Osteoblast (primary cell): Measurements from ENCODE around the gene NUFIP2. TPM values are rescaled to one million over a fixed set of nuclear protein-coding genes. Genes with fewer than 3 reads are reported as not detected.

Experiments
- DNase-seq: peaks from one replicate; pipeline ENCODE4 v3.0.0; 2011; ENCODE audit warnings: low spot score, mixed read lengths; ENCODE audit not compliant: insufficient read length; ENCODE audit errors: missing footprints
- H2AFZ ChIP-seq: 2 replicates; pipeline ENCODE4 v1.6.0; 2011; ENCODE audit warnings: mild to moderate bottlenecking, low read length
- H3K27ac ChIP-seq: 2 replicates; pipeline ENCODE4 v1.5.1; 2011; ENCODE audit warnings: mild to moderate bottlenecking, low read depth, low read length, moderate library complexity
- H3K27me3 ChIP-seq: 2 replicates; pipeline ENCODE4 v1.6.0; 2012; ENCODE audit warnings: mild to moderate bottlenecking, control low read depth, inconsistent platforms, low read length, moderate library complexity; ENCODE audit not compliant: insufficient read depth
- H3K36me3 ChIP-seq: 2 replicates; pipeline ENCODE4 v1.5.1; 2011; ENCODE audit warnings: mild to moderate bottlenecking, low read length, control low read depth, moderate library complexity; ENCODE audit not compliant: insufficient read depth
- H3K4me1 ChIP-seq: 2 replicates; pipeline ENCODE4 v1.5.1; 2011; ENCODE audit warnings: mild to moderate bottlenecking, low read length, control low read depth, moderate library complexity; ENCODE audit not compliant: insufficient read depth
- H3K4me2 ChIP-seq: 2 replicates; pipeline ENCODE4 v1.6.0; 2011; ENCODE audit warnings: mild to moderate bottlenecking, low read length; ENCODE audit not compliant: insufficient read depth
- H3K4me3 ChIP-seq: fragments of 200-600 bp; sonication (generic); 3 replicates; pipeline ENCODE4 v1.5.1; 2012; ENCODE audit warnings: mild to moderate bottlenecking, low read length, inconsistent platforms; ENCODE audit not compliant: insufficient read depth
- H3K79me2 ChIP-seq: 2 replicates; pipeline ENCODE4 v1.6.0; 2012; ENCODE audit warnings: mild to moderate bottlenecking, low read length, control low read depth, inconsistent platforms; ENCODE audit not compliant: insufficient read depth
- H3K9me3 ChIP-seq: 2 replicates; pipeline ENCODE4 v1.5.1; 2011; ENCODE audit warnings: low read depth, low read length, control low read depth
- H4K20me1 ChIP-seq: 2 replicates; pipeline ENCODE4 v1.6.0; 2012; ENCODE audit warnings: mild to moderate bottlenecking, low read length, control low read depth; ENCODE audit not compliant: insufficient read depth
- CTCF ChIP-seq: IDR thresholded peaks from 2 replicates; pipeline ENCODE4 v1.5.1; 2011; ENCODE audit warnings: mild to moderate bottlenecking, low read depth, low read length, moderate library complexity; ENCODE audit errors: extremely low read depth
- total RNA-seq: library from RNA; depleted of rRNA; stranded (reverse); fragments of >200 nt; gene quantifications from 2 replicates; pipeline ENCODE4 v1.2.3, GENCODE V29; 2012

NUFIP2 gene
- total RNA-seq, 1 donor = 56.8 TPM

- Histone ChIP-seq H3K36me3 (no peaks in the 10 kb centered on the region), H3K9me3 (no peaks in the 10 kb centered on the region), H3K27me3 (no peaks in the 10 kb centered on the region), H3K79me2 (no peaks in the 10 kb centered on the region), H2AFZ (no peak overlapping the region), H3K4me1 (peaks cover 25% of the 10 kb centered on the region), H4K20me1 (no peaks in the 10 kb centered on the region), H3K27ac (no peak overlapping the region), H3K4me3 (no peak overlapping the region), H3K4me2 (no peak overlapping the region)
- TF ChIP-seq CTCF = no peak
- peak; percentile 11 for DNase-seq
These were observed 45.1 kb downstream of the NUFIP2 start for GRCh38 chr17:29248845-29249244.

- Histone ChIP-seq H4K20me1 (no peaks in the 10 kb centered on the region), H3K79me2 (no peaks in the 10 kb centered on the region), H3K9me3 (no peaks in the 10 kb centered on the region), H3K4me3 (no peak overlapping the region), H3K27me3 (no peaks in the 10 kb centered on the region), H3K4me1 (peaks cover 25% of the 10 kb centered on the region), H2AFZ (no peak overlapping the region), H3K4me2 (no peak overlapping the region), H3K36me3 (no peaks in the 10 kb centered on the region), H3K27ac (no peak overlapping the region)
- no peak for DNase-seq
- TF ChIP-seq CTCF = no peak
These were observed 46.7 kb downstream of the NUFIP2 start for GRCh38 chr17:29247219-29247618.

- no peaks in the 10 kb centered on the region for H3K79me2 ChIP-seq
- no peak for TF ChIP-seq CTCF
- H3K4me1 ChIP-seq = peaks cover 25% of the 10 kb centered on the region
- no peak within 1 kb of the TSS for H3K4me2 ChIP-seq
- H2AFZ ChIP-seq = peak within 1 kb of the TSS; percentile 54
- H3K36me3 ChIP-seq = no peaks in the 10 kb centered on the region
- no peaks in the 10 kb centered on the region for H3K9me3 ChIP-seq
- DNase-seq = peak; percentile 10
- H4K20me1 ChIP-seq = no peaks in the 10 kb centered on the region
- H3K27ac ChIP-seq = no peak within 1 kb of the TSS
- no peak within 1 kb of the TSS for H3K4me3 ChIP-seq
- H3K27me3 ChIP-seq = no peaks in the 10 kb centered on the region
These were observed 47.3 kb downstream of the NUFIP2 start, which contains the start of gene CRYBA1 for GRCh38 chr17:29246628-29247027. TSS of gene CRYBA1 (plus strand) at chr17:29246859. CDS start at chr17:29246864, 5 bp downstream.

- H2AFZ ChIP-seq = no peak overlapping the region
- TF ChIP-seq CTCF = no peak
- H3K36me3 ChIP-seq = no peaks in the 10 kb centered on the region
- H3K4me3 ChIP-seq = no peak overlapping the region
- H3K79me2 ChIP-seq = no peaks in the 10 kb centered on the region
- peaks cover 24% of the 10 kb centered on the region for H3K4me1 ChIP-seq
- no peaks in the 10 kb centered on the region for H3K27me3 ChIP-seq
- no peak overlapping the region for H3K27ac ChIP-seq
- no peak overlapping the region for H3K4me2 ChIP-seq
- H3K9me3 ChIP-seq = no peaks in the 10 kb centered on the region
- H4K20me1 ChIP-seq = no peaks in the 10 kb centered on the region
- DNase-seq = peak; percentile 54
These were observed 48.5 kb downstream of the NUFIP2 start for GRCh38 chr17:29245401-29245800.
